HepG2 (cell line): ENCODE results near the gene EFCAB13. TPM values are rescaled to one million over a fixed set of nuclear protein-coding genes. Genes with fewer than 3 reads are reported as not detected.

Source experiments
- AHDC1 ChIP-seq: sonication (generic); formaldehyde crosslinking; IDR thresholded peaks from 2 replicates; pipeline ENCODE4 v1.5.1; 2020; ENCODE audit warnings: mild to moderate bottlenecking, missing genetic modification reagents, borderline replicate concordance
- CHD2 ChIP-seq: IDR thresholded peaks from 2 replicates; pipeline ENCODE4 v1.6.1; 2011; ENCODE audit warnings: low read depth, low read length, improper control_type of control experiment
- FOXC1 ChIP-seq: sonication (generic); formaldehyde crosslinking; IDR thresholded peaks from 2 replicates; pipeline ENCODE4 v1.8.0; 2022; ENCODE audit warnings: mild to moderate bottlenecking, missing genetic modification reagents, borderline replicate concordance
- GPN1 ChIP-seq: sonication (generic); formaldehyde crosslinking; IDR thresholded peaks from 2 replicates; pipeline ENCODE4 v1.5.1; 2020; ENCODE audit warnings: missing genetic modification reagents, borderline replicate concordance
- IRF2 ChIP-seq: IDR thresholded peaks from 2 replicates; pipeline ENCODE4 v1.6.1; 2018; ENCODE audit warnings: missing genetic modification reagents, missing compliant biosample characterization
- MED13 ChIP-seq: sonication (generic); formaldehyde crosslinking; IDR thresholded peaks from 2 replicates; pipeline ENCODE4 v1.5.0; 2020; ENCODE audit warnings: missing genetic modification reagents
- MNT ChIP-seq: fragments of 450-650 bp; IDR thresholded peaks from 2 replicates; pipeline ENCODE4 v1.6.1; 2016
- NCOR1 ChIP-seq: fragments of 200-600 bp; sonication (generic); IDR thresholded peaks from 2 replicates; pipeline ENCODE4 v1.7.0; 2017; ENCODE audit warnings: antibody characterized with exemption, low read length, borderline replicate concordance
- NR1H2 ChIP-seq: sonication (generic); formaldehyde crosslinking; IDR thresholded peaks from 2 replicates; pipeline ENCODE4 v1.8.1; 2022; ENCODE audit warnings: low read depth, missing genetic modification reagents, borderline replicate concordance
- RERE ChIP-seq: IDR thresholded peaks from 2 replicates; pipeline ENCODE4 v1.6.1; 2016; ENCODE audit warnings: low read depth, missing genetic modification reagents, missing compliant biosample characterization
- SCMH1 ChIP-seq: sonication (generic); formaldehyde crosslinking; IDR thresholded peaks from 2 replicates; pipeline ENCODE4 v1.9.0; 2021; ENCODE audit warnings: missing genetic modification reagents, mild to moderate bottlenecking, borderline replicate concordance
- ZBTB34 ChIP-seq: sonication (generic); formaldehyde crosslinking; IDR thresholded peaks from 2 replicates; pipeline ENCODE4 v1.8.0; 2022; ENCODE audit warnings: mild to moderate bottlenecking, missing genetic modification reagents
- ZNF207 ChIP-seq: fragments of 450-650 bp; IDR thresholded peaks from 2 replicates; pipeline ENCODE4 v1.6.1; 2016; ENCODE audit warnings: antibody characterized with exemption, borderline replicate concordance
- polyA plus RNA-seq, 8 experiments: library from polyadenylated mRNA; depleted of rRNA in 3 of 8; stranded (reverse) in 7 of 8; unstranded in 1 of 8; fragments of >200 nt; fragmentation: Illumina TruSeq in 4 of 8; extraction: Trizol in 4 of 8; gene quantifications; 2 replicates each; pipeline versions ENCODE4 v1.2.1 to v1.2.3, GENCODE V29; 2011 to 2016; ENCODE audit warnings: low read depth in 4 of 8, missing spikeins in 1 of 8, mixed read lengths in 1 of 8; ENCODE audit not compliant: insufficient read depth in 1 of 8
- total RNA-seq, 5 experiments: library from RNA; depleted of rRNA; stranded (reverse); fragments of >200 nt; fragmentation: Illumina TruSeq; extraction: Trizol; gene quantifications; 2 replicates each; pipeline ENCODE4 v1.2.3, GENCODE V29; 2016; ENCODE audit warnings: low read depth in 1 of 5

Gene EFCAB13
- total and polyA plus RNA-seq, 2 of the 13 experiments (the other 11 are each of a cell fraction or from before 2014, with no cell fraction given): 0.22 to 0.71 TPM

GRCh38 chr17:47323382-47324223, at the start of gene EFCAB13 (continued):
- no peak for TF ChIP-seq ZNF207
- no peak; the same call in 1 of the 2 replicates for TF ChIP-seq RERE (CRISPR knock-in tag)
- TF ChIP-seq AHDC1 (CRISPR knock-in tag): no peak
- TF ChIP-seq MNT: no peak
- peak; percentile 88 for TF ChIP-seq IRF2
- peak; percentile 97 for TF ChIP-seq FOXC1 (CRISPR knock-in tag)
- peak; percentile 89 for TF ChIP-seq NR1H2 (CRISPR knock-in tag)
- TF ChIP-seq GPN1 (CRISPR knock-in tag): 0 out of 2 replicates have a peak, but pooled peaks have one; percentile 53
- no peak; the same call in 1 of the 2 replicates for TF ChIP-seq CHD2
- TF ChIP-seq MED13 (CRISPR knock-in tag): 0 out of 2 replicates have a peak, but pooled peaks have one; percentile 62
- no peak for TF ChIP-seq NCOR1
- no peak; the same call in 1 of the 2 replicates for TF ChIP-seq ZBTB34 (CRISPR knock-in tag)
- no peak for TF ChIP-seq SCMH1 (CRISPR knock-in tag)
